Measurements from ENCODE around the gene ZC3H10.
"Not testable (repeated sequence)": the region's sequence is repeated elsewhere in the genome, so short reads cannot be mapped to it uniquely, and the experiment has no call there.

ZC3H10 gene, protein sequence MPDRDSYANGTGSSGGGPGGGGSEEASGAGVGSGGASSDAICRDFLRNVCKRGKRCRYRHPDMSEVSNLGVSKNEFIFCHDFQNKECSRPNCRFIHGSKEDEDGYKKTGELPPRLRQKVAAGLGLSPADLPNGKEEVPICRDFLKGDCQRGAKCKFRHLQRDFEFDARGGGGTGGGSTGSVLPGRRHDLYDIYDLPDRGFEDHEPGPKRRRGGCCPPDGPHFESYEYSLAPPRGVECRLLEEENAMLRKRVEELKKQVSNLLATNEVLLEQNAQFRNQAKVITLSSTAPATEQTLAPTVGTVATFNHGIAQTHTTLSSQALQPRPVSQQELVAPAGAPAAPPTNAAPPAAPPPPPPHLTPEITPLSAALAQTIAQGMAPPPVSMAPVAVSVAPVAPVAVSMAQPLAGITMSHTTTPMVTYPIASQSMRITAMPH

DNA sequence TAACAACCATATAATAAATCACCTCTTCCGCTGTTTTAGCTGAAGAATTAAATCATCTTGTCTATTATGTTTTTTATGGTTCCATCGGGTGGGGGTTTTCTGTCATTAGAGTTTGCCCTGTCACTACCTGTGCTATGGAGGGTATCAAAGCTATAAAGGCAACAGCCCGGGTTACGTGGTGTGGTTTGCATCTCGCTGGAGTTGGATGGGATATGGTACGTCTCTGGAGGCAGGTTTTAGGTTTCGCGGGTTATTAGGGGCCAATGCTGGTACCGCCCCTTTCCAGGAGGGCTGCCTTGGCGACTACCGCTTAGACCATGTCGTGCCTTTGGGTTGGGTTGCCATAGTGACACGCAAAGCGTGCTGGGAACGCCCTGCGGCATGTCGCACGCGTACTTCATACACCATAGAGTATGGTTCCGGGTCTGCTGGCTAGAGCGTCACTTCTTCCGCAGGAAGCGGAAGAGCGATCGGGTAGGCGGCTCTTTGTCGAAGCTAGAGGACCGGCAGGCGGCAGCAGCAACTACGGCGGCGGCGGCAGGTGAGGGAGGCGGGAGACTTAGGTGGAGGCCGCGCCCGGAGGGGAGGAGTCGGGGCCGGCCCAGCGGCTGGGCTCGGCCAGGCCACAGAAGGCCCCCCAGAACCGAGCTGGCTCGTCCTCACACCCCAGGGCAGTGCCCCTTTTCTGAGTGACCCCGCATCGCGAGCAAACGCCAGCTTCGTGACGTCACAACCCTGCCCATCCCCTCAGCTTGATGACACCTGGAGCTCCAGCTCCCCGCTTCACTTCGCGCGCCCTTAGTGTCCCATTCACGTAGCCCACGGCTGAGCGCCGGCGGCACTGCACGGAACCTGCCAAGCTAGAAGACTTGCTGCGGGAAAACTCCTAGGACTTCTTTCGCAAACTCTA lies at the start of gene ZC3H10:
ZC3H10 (plus strand) TSS at position 489 of the 910 bp plus-strand sequence. CDS start 2,297 bp downstream, outside the sequence.
- DNase-seq (ENCODE audit: low spot score) = peak; percentile 96

DNA sequence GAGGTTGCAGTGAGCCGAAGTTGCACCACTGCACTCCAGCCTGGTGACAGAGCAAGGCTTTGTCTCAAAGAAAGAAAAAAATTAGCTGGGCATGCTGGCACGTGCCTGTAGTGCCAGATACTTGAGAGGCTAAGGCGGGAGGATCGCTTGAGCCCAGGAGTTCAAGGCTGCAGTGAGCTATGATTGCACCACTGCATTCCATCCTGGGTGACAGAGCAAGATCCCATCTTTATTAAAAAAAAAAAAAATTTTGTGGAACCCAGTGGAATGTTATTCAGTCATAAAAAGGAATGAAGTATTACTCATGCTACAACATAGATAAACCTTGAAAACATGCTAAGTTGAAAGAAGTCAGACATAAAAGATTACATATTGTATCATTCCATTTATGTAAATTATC lies 46.4 kb upstream of the ZC3H10 start:
- no peak for DNase-seq (ENCODE audit: low spot score)

DNA sequence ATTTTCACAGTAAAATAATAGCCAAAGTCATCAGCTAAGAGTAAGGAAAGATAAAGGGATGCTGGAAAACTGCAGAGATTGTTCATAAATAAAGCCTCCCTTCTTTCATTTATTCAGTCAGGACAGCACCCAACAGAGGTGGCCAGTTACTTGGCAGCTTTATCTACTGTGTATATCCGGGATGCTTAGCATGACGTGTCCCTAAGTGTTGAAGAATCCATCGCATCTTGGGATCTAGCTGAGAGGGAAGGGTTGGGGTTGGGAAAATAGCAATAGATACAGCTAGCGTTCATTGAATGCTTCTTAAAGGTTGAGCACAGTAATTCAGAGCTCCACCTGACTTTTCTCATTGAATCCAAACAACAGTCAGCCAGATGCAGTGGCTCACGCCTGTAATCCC lies 43.7 kb upstream of the ZC3H10 start:
- no peak for DNase-seq (ENCODE audit: low spot score)

DNA sequence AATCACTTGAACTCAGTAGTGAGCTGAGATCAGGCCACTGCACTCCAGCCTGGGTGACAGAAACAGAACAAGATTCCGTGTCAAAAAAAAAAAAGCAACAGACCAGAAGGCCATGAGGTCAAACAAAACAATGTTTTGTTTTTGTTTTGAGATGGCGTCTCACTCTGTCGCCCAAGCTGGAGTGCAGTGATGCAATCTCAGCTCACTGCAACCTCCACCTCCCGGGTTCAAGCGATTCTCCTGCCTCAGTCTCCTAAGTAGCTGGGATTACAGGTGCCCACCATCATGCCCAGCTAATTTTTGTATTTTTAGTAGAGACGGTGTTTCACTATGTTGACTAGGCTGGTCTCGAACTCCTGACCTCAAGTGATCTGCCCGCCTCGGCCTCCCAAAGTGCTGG lies 40.1 kb upstream of the ZC3H10 start:
- DNase-seq (ENCODE audit: low spot score) = not testable (repeated sequence)

DNA sequence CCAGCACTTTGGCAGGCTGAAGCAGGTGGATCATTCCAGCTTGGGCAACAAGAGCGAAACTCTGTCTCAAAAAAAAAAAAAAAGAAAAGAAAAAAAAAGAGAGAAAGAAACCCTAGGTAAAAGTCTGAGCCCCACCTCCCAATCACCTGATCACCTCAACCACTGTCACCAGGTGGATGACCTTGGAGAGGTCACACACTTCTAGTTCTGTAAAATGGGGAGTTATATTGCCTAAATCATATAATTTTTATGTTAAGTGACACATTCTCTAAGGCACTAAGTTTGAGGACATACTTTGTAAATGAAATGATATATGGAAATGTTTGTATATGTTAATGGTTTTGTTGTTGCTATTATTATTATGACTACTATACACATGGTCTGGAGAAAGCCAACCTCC lies 39.6 kb upstream of the ZC3H10 start:
- no peak for DNase-seq (ENCODE audit: low spot score)

DNA sequence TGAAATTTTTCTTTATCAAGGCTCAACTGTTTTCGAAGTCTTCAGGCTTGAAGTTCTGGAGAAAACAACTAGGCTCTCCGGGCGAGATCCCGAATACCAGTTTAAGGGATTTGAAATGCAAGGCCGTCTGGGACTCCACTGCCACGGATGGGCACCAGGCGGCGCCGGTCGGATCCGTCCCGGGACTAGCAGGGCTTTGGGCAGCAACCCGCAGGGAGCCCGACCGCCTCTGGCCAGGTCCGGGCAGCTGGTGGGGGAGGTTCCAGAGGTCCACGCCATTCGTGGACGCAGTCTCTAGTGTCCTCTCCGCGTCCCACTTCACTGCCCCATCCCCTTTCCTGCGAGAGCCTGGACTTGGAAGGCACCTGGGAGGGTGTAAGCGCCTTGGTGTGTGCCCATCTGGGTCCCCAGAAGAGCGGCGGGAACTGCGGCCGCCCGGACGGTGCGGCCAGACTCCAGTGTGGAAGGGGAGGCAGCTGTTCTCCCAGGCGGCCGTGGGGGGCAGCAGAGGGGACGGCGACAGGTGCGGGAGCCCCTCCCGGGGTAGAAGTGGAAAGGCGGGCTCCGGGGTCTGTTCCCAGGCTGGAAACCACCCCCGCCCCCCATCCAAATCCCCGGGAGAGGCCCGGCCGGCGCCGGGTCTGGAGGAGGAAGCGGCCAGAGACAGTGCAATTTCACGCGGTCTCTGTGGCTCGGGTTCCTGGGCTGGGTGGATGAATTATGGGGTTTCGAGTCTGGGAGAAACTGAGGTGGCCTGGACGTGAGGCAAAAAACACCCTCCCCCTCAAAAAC lies 38.9 kb upstream of the ZC3H10 start:
- DNase-seq (ENCODE audit: low spot score) = peak; percentile 94

DNA sequence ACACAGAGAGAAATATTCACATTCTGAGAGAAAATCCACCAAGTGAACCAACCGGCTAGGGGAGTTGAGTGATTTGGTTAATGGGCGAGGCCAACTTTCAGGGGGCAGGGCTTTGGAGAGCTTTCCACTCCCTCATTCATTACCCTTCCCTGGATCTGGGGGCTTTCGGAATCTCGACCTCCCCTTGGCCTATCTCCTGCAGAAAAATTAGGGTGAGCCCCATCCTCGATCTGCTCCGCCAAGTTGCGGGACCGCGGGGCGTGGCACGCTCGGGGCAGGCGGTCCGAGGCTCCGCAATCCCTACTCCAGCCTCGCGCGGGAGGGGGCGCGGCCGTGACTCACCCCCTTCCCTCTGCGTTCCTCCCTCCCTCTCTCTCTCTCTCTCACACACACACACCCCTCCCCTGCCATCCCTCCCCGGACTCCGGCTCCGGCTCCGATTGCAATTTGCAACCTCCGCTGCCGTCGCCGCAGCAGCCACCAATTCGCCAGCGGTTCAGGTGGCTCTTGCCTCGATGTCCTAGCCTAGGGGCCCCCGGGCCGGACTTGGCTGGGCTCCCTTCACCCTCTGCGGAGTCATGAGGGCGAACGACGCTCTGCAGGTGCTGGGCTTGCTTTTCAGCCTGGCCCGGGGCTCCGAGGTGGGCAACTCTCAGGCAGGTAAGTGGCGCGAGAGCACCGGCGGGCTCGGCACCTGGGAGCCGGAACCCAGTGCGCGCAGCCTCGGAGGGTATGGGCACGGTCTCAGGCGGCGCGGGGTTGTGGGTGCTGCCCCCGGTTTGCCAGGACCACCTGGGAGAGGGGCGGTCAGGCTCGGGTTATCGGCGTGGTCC lies 38.1 kb upstream of the ZC3H10 start, which contains the start of gene ERBB3:
ERBB3 (plus strand) TSS at position 443 of the 833 bp plus-strand sequence; CDS start at position 579, 136 bp downstream.
- DNase-seq (ENCODE audit: low spot score) = peak; percentile 96

DNA sequence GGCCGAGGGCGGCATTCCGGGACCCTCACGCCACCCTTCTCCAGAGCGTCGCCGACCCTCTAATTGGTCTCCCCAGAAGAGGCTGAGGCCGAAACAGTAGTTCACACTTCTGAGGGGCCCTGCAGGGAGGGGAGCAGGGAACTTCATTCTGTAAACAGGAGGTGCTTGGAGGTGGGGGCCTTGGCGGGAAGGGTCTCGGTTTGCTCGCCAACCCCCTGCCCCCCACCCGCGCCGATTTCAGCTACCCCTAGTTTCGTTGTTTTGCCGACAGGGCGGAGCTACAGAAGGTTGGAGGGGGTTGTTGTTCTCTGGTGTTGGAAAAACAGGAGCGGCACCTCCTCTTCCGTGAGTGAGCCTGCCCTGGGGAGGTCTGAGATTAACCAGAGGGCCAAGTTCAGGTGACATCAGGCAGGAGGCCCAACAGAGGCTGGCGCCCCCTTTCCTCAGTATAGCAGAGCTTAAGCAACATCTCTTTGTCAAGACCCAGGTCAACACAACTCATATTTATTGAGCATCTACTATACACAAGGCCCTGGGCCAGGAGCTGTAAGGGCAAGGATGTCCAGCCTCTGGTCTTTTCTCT lies 37.4 kb upstream of the ZC3H10 start:
- no peak for DNase-seq (ENCODE audit: low spot score)

DNA sequence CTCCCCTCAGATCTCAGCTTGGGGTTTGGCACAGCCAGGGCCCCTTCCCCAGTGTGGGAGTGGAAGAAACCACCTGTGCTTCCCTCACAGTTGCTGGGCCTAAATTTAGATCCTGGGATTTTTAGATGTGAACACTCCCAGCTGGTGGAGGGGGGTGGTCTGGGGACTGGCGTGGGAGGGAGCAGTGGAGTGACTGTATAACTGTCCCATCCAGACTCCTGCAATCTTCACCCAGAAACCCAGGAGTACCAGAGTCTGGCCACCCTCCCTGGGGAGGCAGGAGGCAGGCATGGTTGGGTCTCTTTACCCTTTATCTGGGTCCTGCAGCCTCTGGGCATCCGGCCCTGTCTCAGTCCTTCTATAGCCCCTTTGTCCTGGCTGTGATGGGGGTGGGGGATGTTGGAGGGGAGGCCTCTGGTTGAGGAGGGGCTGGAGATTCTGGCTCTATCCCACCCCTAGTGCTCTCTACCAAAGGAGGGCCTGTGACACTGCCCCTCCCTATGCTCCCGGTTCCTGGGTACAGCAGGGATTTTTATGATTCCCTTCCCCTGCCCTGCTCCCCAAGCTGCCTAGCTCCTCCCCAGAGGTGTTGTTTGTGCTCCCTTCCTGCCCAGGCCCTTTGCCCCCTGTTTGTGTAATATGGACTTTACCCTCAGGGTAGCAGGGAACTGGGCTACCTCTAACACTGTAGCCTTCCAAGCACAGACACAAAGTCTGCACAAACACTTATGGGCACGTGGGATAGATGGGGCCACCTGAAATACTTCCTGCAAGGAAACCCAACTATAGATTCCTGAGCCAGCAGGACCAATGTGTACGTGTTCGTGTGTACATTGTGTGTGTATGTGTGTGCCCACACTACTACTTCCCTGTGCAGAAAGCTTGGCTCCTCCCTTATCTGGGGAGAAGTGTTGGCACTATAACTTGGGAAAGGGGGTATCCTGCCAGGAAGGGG lies 36.4 kb upstream of the ZC3H10 start:
- no peak for DNase-seq (ENCODE audit: low spot score)

DNA sequence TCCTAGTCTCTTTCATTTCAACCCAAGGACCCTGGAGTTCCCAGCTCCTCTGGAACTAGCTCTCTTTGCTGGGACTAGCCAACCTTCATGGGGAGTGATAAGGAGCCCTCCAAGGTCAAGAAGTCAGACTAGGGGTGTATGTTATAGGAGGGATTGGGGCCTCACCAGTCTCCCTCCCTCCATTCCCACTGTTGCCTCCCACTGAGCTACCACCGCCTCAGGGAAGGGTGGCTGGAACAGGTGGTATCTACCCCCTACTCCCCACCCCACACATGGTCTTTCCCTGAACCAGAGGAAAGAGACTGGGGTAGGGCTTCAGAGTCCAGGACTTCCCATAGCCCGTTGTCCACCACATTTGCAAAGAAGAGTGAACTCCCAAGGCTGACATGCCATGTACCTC lies 35.7 kb upstream of the ZC3H10 start:
- no peak for DNase-seq (ENCODE audit: low spot score)

DNA sequence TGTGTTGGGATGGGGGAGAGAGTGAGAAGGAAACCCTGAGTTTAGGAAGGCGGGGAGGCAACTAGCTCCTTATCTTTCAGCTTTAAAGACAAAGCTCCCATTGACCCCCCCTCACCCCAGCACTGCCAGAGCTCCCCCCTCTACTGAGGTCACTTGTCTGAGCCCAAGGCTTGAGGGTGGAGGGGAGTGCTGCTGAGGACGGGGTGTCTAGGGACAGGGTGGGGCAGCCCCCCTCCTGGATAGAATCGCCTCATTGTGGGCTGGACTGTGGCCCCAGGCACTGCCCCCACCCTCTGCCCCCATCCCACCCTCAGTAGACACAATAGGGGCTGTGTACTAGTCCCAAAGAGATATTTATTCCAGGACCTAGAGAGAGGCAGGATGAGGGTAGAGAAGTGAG lies 35.1 kb upstream of the ZC3H10 start:
- DNase-seq (ENCODE audit: low spot score) = no peak

DNA sequence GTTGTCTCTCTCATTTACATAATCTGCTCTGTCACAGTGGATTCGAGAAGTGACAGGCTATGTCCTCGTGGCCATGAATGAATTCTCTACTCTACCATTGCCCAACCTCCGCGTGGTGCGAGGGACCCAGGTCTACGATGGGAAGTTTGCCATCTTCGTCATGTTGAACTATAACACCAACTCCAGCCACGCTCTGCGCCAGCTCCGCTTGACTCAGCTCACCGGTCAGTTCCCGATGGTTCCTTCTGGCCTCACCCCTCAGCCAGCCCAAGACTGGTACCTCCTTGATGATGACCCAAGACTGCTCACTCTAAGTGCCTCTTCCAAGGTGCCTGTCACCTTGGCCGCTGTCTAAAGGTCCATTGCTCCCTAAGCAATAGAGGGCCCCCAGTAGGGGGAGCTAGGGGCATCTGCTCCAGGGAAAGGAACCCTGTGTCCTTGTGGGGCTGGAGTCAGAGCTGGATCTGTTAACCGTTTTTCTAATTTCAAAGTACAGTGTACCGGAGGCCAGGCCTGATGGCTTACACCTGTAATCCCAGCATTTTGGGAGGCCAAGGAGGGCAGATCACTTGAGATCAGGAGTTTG lies 33.0 kb upstream of the ZC3H10 start:
- no peak for DNase-seq (ENCODE audit: low spot score)

DNA sequence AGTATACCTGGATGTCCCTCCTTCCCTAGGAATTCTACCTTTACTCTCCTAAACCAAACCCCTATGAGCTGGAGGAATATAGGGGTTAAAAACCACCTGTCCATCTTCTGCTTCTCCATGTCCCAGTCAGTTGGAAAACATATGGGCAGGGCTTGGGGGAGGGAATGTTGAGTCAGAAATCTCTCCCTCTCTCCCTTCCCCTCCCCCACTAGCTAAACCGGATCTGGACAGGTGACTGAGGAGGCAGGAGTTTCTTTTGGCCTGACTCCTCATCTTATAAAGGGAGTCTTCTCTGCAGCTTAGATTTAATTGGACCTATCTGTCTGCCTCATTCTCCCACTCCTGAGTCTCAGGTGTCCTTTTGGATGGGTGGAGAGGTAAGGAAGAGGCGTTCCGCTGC lies 32.0 kb upstream of the ZC3H10 start:
- no peak for DNase-seq (ENCODE audit: low spot score)

DNA sequence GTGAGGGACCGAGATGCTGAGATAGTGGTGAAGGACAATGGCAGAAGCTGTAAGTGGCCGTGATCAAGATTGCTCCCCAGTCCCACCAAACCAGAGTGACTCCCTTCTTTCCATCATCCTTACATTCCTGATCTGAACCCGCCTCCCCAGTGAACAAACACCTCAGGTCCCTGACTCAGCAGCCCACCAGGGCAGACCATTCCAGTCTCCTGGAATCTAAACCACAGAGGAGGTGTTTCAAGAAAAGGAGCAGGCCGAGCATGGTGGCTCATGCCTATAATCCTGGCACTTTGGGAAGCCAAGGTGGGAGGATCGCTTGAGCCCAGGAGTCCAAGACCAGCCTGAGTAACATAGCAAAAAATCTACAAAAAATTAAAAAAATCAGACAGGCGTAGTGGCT lies 31.5 kb upstream of the ZC3H10 start:
- DNase-seq (ENCODE audit: low spot score) = no peak

DNA sequence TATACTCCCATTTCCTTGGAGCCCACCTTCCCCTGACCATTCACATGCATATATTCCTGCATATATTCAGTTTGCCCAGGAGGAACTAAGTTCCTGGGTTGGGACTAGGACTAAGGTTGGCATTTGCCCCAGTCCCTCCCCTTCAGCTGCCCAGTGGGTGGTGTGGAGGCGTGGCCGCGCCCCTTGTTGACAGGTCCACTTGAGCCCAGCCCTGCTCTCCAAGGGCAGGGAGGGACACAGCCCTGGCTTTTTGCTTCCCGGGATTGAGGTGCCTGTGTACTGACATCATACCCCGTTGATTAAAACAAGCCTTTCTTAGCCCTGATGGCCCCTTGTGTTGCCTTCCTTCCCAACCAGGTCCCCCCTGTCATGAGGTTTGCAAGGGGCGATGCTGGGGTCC lies 30.8 kb upstream of the ZC3H10 start:
- peak; percentile 56 for DNase-seq (ENCODE audit: low spot score)

DNA sequence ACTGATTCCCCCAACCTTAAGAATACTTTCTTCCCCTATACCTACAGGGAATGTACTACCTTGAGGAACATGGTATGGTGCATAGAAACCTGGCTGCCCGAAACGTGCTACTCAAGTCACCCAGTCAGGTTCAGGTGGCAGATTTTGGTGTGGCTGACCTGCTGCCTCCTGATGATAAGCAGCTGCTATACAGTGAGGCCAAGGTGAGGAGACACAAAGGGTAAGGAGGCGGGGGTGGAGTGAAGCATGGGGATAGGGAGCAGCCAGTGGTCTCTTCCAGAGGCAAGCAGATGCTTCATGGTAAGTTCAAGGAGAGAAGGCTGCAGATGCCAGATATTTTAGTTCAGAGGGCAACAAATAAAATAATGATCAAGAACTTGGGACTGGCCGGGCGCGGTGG lies 20.3 kb upstream of the ZC3H10 start:
- no peak for DNase-seq (ENCODE audit: low spot score)

DNA sequence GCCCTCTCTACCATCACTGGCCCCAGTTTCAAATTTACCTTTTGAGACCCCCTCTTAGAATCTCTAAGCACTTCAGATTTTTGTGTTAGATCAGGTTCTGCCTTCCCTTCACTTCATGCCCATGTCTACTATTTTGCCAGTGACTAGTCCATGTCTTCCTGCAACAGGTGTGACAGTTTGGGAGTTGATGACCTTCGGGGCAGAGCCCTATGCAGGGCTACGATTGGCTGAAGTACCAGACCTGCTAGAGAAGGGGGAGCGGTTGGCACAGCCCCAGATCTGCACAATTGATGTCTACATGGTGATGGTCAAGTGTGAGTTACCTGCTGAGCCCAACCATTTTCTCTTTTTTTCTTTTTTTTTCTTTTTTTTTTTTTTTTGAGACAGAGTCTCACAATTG lies 19.5 kb upstream of the ZC3H10 start:
- DNase-seq (ENCODE audit: low spot score) = no peak

DNA sequence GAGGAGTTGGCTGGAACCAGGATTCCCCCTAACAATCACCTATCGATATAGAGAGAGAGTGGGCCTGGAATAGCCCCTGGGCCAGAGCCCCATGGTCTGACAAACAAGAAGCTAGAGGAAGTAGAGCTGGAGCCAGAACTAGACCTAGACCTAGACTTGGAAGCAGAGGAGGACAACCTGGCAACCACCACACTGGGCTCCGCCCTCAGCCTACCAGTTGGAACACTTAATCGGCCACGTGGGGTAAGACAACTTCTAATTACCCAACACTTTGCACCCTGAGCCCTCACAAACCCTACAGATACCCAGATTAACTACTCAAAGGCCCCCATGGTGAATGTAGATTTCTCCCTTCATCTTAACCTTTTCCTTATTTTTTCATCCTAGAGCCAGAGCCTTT lies 18.3 kb upstream of the ZC3H10 start:
- DNase-seq (ENCODE audit: low spot score) = no peak

DNA sequence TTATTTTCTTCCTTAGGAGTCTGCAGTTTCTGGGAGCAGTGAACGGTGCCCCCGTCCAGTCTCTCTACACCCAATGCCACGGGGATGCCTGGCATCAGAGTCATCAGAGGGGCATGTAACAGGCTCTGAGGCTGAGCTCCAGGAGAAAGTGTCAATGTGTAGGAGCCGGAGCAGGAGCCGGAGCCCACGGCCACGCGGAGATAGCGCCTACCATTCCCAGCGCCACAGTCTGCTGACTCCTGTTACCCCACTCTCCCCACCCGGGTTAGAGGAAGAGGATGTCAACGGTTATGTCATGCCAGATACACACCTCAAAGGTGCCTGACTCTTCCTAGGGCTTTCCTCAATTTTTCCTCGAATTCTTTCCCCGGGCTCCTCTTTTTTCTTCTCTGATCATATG lies 17.0 kb upstream of the ZC3H10 start:
- DNase-seq (ENCODE audit: low spot score) = no peak
